ENCODE results near the gene ANKS6.

The ANKS6 gene

DNA sequence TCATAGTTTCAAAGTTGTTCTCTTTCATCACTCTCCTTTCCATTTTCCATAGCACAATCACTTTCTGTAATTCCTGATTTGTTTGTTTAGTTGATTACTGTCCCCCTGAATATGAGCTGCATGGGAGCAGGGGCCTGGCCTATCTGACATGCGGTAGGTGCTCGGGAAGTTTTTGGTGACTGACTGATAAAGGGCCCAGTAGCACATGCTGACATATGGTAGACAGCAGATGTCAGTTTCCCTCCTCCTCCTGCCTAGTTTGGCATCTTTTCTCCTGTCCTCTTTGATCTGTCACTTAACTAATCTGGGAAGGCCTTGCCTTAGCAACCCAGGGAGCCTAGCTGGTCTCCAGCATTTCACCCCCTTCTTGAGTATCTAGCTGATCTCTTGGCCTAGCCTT, 25.5 kb upstream of the ANKS6 start:
- in situ Hi-C loops (cut with MboI; ENCODE audit: low pct_unique_long_range_greater_than_20kb, low sequenced_read_pairs, unreplicated experiment): no loop called here
- TF ChIP-seq, protein P1, sequence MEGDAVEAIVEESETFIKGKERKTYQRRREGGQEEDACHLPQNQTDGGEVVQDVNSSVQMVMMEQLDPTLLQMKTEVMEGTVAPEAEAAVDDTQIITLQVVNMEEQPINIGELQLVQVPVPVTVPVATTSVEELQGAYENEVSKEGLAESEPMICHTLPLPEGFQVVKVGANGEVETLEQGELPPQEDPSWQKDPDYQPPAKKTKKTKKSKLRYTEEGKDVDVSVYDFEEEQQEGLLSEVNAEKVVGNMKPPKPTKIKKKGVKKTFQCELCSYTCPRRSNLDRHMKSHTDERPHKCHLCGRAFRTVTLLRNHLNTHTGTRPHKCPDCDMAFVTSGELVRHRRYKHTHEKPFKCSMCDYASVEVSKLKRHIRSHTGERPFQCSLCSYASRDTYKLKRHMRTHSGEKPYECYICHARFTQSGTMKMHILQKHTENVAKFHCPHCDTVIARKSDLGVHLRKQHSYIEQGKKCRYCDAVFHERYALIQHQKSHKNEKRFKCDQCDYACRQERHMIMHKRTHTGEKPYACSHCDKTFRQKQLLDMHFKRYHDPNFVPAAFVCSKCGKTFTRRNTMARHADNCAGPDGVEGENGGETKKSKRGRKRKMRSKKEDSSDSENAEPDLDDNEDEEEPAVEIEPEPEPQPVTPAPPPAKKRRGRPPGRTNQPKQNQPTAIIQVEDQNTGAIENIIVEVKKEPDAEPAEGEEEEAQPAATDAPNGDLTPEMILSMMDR (IDR thresholded peaks at IDR 0.05; ENCODE audit: extremely low read depth, insufficient read depth, missing control alignments): no peak
- DNase-seq (ENCODE audit: low spot score): no peak

DNA sequence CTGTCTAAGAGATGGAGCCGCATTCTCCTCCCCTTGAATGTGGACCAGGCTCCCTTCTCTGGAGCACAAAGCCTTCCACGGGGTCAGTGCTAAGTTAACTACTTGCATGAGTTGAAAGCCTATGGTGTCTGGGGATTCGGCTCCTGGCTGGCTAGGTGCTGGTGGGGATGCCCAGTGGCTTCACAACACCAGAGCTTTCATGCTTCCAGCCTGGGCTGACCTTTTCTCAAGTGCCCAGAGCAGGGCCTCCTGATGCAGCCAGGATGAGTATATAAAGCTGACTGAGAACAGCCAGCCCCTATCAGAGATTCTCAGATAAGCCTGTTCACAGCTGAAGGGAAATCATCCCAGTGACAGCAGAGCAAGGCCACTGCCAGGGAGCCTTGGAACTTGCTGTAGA, 22.9 kb upstream of the ANKS6 start:
- no peak for DNase-seq (ENCODE audit: low spot score)
- in situ Hi-C loops (cut with MboI; ENCODE audit: low pct_unique_long_range_greater_than_20kb, low sequenced_read_pairs, unreplicated experiment): no loop called here
- TF ChIP-seq, protein P1 (IDR thresholded peaks at IDR 0.05; ENCODE audit: extremely low read depth, insufficient read depth, missing control alignments): no peak

DNA sequence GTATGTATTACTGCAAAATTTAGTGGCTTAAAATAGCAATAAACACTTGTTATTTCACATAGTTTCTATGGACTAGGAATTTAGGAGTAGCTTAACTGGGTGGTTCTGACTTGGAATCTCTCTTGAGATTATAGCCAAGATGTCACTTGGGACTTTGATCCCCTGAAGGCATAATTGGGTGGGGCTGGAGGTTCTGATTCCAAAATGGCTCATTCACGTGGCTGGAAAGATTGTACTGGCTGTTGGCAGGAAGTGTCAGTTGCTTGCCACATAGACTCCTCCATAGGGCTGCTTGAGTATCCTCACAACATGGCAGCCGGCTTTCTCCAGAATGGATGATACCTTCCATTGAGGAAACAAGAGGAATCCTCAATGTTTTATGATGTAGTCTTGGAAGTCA, 22.4 kb upstream of the ANKS6 start:
- DNase-seq (ENCODE audit: low spot score): no peak
- TF ChIP-seq, protein P1 (IDR thresholded peaks at IDR 0.05; ENCODE audit: extremely low read depth, insufficient read depth, missing control alignments): no peak
- in situ Hi-C loops (cut with MboI; ENCODE audit: low pct_unique_long_range_greater_than_20kb, low sequenced_read_pairs, unreplicated experiment): no loop called here

DNA sequence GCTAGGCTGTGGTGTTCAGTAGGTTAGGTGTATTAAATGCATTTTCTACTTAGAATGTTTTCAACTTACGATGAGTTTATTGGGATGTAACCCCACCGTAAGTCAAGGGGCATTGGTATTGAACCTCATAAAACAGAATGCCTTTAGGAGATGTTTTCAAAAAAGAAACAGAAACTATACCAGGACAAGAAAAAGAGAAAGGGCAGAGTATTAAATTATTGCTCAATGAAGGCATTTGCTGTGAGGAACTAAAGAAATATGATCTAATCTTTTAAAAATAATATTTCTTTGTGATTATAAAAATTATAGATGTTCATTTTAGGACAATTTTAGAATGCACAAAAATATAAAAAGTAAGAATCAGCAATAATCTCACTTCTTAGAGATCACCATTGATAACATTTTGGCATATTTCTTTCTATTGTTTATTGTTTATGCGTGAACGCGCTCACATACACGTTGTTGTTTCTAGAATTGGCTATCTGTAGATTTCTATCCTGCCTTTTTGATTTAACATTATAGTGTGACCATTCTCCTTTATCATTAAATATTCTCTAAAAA, 19.1 kb upstream of the ANKS6 start:
- no peak for DNase-seq (ENCODE audit: low spot score)
- TF ChIP-seq, protein P1 (IDR thresholded peaks at IDR 0.05; ENCODE audit: extremely low read depth, insufficient read depth, missing control alignments): no peak
- in situ Hi-C loops (cut with MboI; ENCODE audit: low pct_unique_long_range_greater_than_20kb, low sequenced_read_pairs, unreplicated experiment): no loop called here

DNA sequence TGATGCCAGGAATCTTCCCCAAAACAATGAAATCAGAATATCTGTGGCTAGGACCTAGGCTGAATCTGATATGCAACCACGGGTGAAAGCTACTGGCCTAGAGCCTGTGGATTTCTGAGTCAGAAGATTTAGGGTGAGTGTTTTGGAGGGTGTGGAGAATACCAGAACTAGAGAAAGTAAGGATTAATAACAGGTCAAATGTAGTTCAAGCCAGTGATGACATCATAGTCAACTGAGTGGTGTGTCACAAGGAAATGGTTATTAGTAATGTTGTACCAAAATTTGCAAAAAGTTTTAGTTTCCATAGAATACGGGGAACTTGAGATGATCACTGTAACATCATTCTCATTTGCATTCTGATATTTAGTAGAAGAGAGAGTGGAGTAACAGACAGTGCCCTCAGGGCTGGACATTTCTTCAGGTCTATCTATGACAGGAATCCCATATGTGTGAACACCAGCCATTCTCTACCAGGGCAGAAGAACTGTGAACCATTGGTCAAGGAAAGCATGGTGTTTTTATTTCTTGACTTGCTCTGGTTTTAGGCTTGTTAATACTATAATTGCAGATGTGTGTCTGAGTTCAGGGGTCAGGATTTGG, 14.8 kb upstream of the ANKS6 start:
- in situ Hi-C loops (cut with MboI; ENCODE audit: low pct_unique_long_range_greater_than_20kb, low sequenced_read_pairs, unreplicated experiment): no loop called here
- no peak for DNase-seq (ENCODE audit: low spot score)
- TF ChIP-seq, protein P1 (IDR thresholded peaks at IDR 0.05; ENCODE audit: extremely low read depth, insufficient read depth, missing control alignments): no peak

DNA sequence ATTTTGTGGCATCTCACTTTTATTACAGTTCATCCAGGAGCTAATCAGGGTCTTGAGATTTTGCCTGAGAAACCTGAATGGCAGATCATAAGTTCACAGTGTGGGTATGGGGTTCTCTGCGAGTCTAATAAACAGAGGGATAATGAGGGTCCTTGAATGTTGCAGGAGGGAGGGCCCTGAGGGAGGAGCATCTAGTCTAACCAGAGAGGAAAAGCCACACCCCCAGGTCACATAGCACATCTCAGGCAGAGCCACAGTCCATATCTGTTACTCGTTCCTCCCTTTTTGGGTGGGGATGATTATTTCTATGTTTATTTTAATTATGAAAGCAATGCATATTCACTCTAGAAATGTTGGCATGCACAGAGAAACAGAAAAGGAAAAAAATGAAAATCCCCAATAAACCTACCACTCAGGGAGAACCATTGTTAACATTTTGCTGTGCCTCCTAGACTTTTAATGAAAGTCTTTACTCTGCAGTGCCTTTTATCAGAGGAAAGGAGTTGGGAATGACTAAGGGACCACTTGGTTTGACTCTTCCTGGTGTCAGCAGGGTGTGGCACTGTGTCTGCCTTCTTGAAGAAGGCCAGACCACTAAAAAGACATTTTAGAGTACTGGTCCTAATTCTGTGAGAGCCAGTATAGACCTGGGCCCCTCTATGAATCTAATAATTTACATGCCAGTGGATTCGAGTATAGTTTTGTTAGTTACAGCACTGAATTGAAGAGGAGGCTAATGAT, 13.9 kb upstream of the ANKS6 start:
- TF ChIP-seq, protein P1 (IDR thresholded peaks at IDR 0.05; ENCODE audit: extremely low read depth, insufficient read depth, missing control alignments): no peak
- in situ Hi-C loops (cut with MboI; ENCODE audit: low pct_unique_long_range_greater_than_20kb, low sequenced_read_pairs, unreplicated experiment): no loop called here
- DNase-seq (ENCODE audit: low spot score): no peak

Data from GM13977 (cell line).